GM10847 (cell line): ENCODE data around the gene CHCHD5.

Source experiments
- POLR2A ChIP-seq: IDR thresholded peaks from 2 replicates; pipeline ENCODE4 v1.6.1; 2011; ENCODE audit not compliant: insufficient read length; ENCODE audit errors: extremely low read depth

Gene CHCHD5

DNA sequence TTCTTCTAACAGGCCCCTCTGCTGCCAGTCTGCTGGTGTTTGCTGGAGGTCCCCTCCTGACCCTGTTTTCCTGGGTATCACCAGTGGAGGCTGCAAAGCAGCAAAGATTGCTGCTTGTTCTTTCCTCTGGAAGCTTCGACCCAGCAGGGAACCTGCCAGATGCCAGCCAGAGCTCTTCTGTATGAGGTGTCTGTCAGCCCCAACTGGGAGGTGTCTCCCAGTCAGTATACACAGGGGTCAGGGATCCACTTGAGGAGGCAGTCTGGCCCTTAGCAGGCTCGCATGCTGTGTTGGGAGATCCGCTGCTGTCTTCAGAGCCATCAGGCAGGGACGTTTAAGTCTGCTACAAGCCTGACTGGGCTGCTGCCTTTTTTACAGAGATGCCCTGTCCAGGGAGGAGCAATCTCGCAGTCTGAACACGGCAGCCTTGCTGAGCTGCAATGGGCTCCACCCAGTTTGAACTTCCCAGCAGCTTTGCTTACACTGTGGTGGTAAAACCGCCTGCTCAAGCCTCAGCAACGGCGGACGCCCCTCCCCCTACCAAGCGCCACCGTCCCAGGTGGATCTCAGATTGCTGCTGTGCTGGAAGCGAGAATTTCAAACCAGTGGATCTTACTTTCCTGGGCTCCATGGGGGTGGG is 29.9 kb downstream of the CHCHD5 start:
- TF ChIP-seq POLR2A = no peak

DNA sequence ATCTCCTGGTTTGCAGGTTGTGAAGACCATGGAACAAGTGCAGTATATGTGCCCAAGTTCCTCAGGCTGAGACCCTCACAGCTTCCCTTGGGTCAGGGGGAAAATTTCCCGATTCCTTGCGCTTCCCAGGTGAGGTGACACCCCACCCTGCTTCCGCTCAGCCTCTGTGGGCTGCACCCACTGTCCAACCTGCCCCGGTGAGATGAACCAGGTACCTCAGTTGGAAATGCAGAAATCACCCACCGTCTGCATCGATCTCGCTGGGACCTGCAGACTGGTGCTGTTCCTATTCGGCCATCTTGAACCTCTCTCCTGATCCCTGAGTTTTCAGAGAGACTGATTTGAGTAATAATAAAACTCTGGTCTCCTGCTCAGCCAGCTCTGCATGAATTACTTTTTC is 30.6 kb downstream of the CHCHD5 start:
- TF ChIP-seq POLR2A = no peak

DNA sequence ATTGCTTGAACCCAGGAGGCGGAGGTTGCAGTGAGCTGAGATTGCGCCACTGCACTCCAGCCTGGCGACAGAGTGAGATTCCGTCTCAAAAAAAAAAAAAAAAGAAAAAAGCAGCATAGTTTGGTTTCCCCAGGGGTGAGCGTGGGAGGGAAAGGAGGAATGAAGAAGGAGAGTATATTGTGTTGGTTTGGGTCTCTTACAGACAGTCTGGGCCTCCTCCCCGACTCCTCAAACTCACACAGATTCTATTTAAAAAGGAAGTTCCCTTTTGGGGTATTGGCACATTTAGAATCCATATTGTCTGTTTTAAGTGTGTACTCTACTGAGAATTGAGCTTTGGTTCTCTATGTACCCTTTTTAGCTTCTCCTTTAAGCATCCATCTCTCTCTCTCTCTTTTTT is 34.0 kb downstream of the CHCHD5 start:
- no peak for TF ChIP-seq POLR2A

DNA sequence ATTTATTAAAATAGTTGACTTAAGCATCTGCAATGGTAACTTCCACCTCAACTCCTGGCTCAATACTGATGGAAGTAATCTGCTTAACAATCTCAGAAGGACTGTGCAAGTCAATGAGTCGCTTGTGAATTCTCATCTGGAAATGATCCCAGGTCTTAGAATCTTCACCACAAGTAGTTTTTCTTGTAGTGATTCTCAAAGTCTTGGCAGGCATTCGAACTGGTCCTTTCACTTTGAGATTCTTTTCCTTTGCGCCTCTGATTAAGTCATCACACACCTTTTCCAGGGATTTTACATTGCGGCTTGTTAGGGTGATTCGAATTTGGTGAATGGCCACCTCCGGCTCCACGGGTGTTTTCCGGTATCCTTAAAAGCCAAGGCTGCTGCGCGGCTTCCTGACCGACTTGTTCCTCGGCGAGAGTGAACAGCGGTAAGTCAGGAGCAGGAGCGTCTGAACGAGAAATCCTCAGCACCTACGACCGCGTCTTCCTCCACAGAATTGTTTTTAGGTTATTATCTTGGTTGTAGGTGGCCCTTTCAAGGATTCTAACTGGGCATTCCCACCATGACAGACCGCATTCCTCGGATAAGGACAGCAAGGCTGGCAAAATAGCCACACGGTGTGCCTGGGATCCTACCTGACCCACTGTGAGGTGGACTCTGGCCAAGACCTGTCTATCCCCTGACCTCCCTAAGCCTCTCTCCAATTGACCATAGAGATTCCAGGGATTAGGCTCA is 37.5 kb downstream of the CHCHD5 start:
- no peak for TF ChIP-seq POLR2A

DNA sequence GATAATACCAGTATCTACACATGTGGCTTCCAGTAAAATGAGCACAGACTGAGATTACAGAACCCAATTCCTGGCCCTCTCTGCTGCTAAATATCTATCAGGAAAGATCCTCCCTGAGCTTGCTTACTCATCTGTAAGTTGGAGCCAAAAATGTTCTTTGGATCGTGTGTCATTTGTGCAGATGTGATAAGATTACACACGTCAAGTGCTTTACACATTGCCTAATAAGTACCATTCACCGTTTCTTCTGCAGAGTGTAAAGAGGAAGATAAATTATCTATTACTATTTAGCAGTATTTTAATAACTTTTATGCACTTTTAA is 38.1 kb downstream of the CHCHD5 start:
- no peak for TF ChIP-seq POLR2A

DNA sequence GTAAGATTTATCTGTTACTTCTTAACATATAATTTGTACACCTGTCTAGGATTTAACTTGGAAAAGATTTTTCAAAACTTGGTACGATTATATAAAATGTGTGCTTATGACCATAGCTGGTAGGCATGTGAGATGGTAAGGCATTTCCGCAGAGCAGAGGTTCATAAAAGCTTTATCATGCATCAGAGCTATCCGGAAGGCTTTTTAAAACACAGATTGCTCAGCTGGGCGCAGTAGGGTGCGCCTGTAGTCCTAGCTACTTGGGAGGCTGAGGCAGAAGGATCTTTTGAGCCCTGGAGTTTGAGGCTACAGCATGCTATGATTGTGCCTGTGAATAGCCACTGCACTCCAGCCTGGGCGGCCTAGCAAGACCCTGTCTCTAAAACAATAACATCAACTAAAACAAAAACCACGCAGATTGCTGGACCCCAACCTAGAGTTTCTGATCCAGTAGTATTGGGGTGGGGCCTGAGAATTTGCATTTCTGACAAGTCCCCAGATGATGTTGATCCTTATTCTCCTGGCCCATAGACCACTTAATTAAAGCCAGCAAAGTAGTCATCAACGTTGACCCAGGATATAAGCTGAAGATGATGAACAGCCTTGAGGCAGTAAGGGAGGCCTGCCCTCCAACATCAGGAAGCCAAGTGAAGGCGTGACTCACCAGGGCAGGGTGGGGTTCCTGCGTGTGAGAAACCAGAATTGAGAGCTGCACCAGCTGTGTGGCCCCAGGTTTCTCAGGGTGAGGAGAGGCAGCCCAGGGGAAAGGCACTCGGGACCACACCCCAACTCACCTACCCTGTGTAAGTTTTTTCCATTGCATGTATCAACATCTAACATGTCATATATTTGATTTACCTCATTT is 39.7 kb downstream of the CHCHD5 start:
- no peak for TF ChIP-seq POLR2A

DNA sequence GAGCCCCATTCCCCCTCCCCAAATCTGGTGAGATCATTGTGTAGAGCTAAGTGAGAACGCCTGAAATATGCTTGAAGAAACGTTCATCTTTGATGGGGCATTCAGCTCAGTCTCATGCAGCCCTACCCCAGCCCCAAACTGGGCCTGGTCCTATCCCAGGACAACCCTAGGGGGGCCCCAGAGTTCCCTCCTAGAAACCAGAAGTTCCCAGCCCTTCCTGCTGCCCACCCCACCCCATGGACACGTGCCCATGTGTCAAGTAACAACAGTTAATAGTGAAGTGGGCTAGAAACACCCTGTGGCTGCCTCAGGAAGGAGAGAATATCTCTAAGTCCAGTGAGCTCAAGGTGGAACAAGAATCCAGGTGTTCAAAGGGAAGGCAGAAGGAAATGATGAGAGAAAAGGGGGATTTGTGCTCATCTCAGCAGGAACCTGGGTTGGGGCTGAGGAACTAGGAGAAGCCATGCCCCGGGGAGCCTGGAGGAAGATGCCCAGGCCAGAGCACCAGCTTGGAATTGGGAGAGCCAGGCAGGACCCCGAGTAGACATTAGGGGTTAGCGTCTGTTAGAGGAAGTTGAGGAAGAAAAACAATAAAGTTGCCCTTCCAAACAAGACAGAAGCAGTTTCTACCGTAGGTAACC is 41.2 kb downstream of the CHCHD5 start:
- TF ChIP-seq POLR2A = no peak

DNA sequence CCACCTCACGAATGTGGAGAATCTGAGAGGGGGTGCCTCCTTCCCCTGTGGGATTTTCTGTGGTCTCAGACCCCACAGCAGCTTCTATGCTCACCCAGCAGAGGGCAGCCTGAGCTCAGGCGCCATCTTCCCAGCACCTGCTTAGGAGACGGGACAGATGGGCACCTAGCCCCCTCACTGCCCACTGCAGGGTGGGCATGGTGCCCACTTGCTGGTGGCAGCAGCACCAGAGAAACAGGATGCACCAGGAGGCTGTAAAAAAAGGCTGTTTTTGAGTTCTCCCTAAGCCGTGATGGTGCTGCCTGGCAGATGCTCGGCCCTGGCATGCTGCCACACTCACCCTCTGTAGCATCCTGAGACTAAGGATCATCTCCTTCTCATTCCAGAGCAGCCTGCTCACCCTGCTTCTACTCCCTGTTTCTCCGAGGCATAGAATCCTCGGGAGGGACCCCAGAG is 42.2 kb downstream of the CHCHD5 start:
- TF ChIP-seq POLR2A = no peak

DNA sequence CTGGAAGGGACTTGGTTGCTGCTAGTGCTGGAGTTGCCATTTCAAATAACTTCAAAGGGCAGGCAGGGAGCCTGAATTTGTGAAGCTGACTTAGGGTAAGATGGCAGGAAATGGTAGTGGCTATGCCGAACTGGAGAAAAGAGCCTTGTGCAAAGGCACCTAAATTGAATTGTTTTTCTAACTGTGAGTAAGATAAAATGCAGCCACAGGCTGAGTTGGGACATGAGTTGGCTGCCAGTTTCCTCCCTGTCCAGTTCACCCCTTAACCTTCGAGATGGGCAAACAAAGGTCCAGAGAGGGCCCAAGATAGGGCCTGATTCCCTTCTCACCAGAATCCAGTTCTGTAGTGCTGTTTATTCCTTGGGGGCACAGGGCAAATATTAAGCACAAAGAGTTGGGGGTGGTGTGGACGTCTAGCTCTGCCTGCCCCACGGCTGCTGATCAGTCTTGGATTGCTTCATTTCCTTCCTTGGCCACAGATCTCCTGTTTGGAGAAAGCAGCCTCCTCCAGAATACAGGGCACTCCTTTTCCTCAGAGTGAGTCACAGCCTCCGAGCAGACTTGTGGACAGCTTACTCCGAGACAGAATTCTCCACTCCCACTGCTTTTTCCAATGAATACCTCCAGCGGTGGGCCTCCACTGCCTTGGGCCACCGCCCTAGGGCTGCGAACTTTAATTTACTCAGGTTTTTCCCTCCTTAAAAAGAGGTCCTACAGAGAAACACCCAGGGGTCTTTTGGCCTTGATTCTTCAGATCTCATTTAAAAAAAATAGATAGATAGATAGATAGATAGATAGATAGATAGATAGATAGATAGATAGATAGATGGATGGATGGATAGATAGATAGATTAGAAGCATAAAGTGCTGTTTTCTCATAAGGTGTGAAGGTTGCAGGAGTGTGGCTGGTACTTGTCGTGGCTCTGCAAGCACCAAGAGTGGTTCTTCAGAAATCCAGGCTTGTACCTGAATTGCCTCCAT is 42.9 kb downstream of the CHCHD5 start:
- no peak for TF ChIP-seq POLR2A

DNA sequence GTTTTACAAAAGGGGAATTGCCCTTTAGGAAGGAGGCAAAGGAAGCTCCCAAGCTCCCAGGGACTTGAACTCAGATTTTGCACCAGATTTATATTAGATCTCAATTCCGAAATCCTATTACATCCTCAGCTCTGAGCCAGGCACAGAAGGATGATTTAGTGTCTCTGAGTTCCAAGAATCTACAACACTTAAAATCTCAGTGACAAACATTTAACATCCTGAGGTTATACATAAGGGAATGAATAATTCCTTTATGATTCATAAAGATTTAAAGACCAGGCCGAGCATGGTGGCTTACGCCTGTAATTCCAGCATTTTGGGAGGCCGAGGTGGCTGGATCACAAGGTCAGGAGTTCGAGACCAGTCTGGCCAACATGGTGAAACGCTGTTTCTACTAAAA is 44.8 kb downstream of the CHCHD5 start:
- TF ChIP-seq POLR2A = no peak

DNA sequence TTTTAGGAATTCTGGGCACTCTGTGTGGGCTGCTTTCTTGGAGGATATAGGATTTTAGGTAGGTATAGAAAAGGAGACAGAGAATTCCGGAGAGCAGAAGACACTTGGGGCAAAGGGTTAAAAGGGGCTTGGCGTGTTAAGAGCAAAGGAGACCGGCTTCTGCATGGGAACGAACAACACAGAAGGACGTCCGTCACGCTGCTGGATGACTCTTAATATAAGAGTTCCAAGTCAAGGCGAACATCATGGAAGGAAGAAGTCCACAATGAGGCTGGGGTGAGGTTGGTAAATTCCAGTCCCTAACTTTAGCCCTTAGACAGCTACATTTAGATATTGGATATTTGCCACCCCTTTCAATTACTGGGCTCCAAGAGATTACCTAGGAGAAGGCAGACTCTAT is 45.4 kb downstream of the CHCHD5 start:
- TF ChIP-seq POLR2A = no peak

DNA sequence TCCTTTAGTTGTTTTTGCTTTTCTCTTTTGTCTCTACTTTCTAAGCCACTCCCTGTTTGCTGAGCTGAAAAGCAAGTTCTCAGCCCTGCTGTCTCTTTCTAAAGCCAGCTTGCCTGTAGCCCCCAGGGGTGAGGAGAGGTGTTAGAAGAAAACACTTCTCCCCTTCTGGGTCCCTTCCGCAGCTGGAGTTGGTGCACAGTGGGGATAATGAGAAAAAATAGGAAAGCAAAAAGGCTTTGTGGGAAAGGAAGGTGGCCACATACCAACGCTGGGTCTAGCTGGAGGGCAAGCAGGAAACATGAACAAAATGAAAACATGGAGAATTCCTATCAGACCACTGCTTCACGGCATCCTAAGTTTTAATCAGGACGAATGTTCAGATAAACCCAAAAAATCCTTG is 45.9 kb downstream of the CHCHD5 start:
- no peak for TF ChIP-seq POLR2A

DNA sequence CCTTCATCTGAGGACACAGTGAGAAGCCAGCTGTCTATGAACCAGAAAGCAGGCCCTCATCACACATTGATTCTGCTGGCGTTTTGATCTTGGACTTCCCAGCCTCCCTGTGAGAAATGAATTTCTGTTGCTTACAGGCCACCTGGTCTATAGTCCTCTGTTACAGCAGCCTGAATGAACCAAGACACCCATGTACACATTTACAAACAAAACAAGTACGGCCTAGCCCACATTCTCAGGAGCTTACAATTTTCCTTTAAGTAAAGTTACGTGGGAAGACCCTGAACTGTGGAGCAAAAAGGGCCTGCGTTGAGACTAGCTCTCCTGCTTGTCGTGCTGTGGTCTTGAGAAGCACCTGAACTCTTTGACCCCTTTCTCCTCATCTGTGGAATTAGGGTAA is 49.3 kb downstream of the CHCHD5 start:
- no peak for TF ChIP-seq POLR2A

DNA sequence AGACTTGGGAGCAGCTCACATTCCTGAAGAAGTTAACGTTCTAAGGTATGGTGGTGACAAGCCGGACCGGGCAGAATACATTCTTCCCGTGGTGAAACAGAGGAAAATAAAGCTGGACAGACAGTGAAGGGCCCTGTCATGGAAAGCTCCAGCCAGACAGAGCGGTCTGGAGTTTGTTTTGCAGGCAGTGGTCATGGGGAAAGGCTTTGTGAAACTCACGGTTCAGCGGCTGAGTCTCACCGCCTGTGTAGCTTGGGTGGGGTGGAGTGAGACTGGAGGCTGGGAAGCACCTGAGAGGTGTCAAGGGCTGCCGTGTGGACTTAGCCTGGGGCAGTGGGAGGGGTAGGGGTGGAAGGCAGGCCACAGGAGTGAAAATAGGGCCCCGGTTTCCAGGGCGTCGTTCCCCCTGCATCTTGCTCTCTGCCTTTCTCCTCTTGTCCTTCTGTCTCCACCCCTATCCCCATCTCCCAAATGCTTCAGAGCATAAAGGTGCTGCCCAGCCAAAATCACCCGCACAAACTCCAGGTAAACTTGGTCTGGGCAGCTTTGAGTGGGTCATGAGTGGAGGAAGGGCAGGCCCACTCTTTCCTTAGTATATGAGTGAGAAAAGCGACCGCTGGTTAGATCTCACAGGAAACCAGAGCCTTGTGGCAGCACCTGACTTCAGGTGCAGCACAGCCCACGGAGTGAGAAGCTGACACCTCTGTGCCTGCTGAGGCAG is 49.9 kb downstream of the CHCHD5 start:
- TF ChIP-seq POLR2A = no peak

DNA sequence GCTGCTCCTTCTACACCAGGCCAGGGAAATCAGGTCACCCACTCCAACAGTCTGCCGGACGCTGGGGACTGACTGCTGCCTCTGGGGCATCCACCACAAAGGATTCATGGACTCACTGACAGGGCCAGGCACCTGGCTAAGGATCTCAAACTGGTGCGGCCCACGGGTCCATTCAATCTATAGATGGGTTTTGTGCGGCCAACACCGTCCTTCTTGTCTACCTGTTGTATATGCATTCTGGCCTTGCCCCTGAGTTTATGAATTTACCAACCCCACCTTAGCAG is 50.4 kb downstream of the CHCHD5 start:
- TF ChIP-seq POLR2A = no peak
